NOMO-1 treated with DMSO at 0.1 percent for 48 hours (cell line): Measurements from ENCODE around the gene THBS2.
"Not testable (repeated sequence)": the region's sequence is repeated elsewhere in the genome, so short reads cannot be mapped to it uniquely, and the experiment has no call there.

Experiments
- DNase-seq: peaks from one replicate; lab custom pipeline; 2025; ENCODE audit not compliant: unreplicated experiment; lab: John Stamatoyannopoulos, UW

Gene THBS2

DNA sequence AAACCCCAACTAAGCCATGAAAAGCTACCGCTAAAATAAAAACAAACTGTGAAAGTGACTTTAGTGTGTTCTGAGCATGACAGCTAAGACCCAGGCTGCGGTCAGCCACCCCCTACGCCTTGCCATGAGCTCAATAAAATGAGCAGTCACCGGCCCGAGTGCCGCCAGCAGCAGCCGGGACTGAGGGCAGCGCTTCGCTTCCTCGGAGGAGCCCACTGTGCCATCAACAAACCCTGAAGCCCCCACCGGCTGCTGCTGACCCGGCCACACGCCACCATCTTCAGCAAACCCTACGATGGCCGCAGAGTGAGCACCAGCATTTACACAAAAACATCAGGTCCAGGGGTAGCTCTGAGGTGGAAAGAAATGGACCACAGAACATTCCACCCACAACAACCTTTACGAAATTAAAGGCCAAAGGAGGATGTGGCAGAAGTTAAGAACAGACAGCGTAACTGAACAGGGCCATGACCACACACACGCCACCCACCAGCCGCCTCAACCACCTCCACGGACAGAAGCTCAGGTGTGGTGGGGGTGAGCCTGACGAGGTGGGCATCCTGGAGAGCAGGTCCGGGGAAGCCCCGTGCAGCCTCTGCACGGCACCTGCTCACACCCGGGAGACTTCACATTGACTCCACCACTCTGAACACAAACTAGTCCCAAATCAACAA lies 67.0 kb downstream of the THBS2 start:
- DNase-seq, result no peak

DNA sequence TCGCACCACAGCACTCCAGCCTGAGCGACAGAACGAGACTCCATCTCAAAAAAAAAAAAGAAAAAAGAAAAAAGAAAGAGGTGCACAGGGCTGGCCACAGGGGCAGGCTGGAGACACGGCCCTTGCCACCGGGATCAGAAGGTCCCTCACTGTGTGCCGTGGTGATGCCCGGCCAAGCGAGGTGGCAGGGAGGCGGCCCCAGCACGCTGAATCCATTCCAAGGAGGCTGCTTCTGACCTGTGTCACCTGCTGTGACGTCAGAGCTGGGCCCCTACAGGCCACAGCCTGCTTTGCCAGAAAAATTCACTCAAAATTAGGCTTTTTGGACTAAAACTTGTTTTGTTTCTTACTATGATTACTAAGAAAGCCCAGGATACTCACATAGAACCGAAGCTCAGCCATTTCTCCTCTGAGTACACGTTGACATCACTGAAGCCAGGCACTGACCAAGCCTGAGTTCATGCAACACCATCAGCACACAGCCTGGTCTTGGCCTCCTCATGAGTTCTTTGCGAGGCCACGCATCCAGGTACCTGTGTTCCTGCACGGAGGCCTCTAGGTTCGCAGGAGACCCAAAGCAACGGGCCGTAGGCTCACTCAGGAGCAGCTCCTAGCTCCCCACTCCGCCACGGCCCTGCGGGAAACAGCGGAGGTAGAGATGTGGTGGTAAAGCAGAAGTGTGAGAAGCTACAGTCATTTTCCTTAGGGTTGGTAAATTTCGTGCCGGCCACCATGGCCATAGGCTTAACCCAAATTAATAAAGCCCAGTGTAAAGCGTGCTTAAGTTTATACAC lies 67.8 kb downstream of the THBS2 start:
- no peak for DNase-seq

DNA sequence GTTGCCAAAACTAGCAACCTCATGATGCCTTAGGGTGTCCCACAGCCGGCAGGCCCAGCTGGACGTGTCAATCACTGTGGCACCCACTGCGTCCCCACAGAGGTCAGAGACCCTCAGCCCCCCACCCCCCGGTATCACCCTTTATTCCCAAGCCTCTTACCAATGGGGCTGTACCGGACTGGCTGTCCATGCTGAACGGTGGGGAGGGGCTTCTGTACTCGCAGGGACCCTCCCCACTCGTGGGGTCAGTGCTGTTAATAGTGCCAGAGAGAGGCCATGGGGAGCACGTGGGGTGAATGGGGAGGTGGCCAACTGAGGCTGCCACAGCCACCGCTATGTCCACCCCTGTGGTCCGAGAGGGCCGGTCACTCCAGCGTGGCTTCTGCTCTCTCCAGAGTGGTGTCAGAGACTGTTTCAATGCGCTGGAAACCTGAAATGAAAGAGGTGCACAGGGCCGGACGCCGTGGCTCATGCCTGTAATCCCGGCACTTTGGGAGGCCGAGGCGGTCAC lies 68.6 kb downstream of the THBS2 start:
- no peak for DNase-seq

DNA sequence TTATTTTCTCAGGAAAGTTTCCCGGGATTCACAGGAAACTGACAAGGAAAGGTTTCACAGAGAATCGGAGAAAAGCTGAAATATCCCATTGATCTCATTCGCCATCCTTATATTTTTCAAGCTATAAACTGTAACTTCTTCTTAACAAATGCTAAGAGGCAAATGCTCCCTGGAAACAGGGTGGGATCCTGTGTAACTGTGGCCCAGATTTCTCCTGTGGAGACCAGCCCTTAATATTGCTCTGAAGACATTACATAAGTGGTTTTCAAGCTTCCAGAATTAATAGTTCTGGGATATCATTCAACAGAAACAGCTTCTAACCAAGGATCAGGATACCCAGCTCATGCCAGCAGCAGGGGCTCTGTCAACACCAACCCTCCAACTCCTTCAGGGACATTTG lies 69.2 kb downstream of the THBS2 start:
- no peak for DNase-seq

DNA sequence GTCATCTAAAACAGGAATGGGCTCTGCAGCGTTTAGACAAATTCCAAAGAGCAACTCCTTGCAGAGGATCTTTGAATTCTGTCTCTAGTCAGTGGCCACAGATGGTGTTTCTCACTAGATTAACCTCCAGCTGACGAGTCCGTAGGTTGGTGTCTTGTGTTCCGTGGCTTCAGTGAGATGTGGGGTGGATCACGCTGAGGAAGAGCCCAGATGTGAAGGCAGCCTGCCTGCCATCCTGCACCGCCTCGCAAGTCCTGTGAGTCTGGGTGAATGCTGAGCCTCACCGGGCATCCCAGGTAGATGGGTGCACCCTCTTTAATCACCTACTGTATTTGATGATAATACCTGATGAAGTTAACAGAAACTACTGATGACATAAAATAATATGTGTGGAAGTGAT lies 70.4 kb downstream of the THBS2 start:
- no peak for DNase-seq

DNA sequence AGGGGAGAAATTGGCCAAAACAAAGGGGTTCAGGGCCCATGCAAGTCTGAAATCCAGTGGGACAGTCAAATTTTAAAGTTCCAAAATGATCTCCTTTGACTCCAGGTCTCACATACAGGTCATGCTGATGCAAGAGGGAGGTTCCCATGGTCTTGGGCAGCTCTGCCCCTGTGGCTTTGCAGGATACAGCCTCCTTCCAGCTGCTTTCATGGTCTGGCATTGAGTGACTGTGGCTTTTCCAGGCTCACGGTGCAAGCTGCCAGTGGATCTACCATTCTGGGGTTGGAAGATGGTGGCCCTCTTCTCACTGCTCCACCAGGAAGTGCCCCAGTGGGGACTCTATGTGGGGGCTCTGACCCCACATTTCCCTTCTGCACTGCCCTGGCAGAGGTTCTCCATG lies 73.8 kb downstream of the THBS2 start:
- DNase-seq, result not testable (repeated sequence)

DNA sequence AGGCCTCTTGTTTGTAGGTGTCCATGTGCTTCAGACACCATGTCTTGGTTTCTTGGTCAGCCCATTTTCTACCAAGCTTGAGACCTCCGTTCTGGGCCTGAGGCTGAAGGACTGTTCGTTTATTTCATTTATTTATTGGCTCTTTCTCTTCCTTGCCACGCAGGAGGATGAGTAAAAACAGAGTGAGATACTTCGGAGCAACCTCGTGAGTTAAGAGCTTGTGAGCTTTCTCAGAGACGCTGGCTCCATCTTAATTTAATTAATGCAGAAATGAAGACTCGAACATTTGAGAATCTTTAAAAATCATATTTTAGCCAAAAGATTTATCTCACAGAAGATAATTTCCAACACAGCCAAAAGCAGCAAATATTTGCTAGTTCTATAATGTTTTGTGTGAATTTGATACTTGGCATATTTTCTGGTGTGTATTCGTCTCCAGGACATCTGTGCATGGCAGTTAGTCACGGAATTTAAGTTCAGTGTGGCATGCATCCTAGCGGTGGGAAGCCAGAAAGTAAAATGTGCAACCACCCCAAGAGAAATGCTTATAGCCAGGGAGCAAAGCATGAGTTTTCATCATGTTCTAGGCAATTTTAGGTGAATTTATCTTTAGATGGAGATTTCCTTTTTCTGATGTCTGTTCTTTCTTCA lies 76.0 kb downstream of the THBS2 start:
- no peak for DNase-seq

DNA sequence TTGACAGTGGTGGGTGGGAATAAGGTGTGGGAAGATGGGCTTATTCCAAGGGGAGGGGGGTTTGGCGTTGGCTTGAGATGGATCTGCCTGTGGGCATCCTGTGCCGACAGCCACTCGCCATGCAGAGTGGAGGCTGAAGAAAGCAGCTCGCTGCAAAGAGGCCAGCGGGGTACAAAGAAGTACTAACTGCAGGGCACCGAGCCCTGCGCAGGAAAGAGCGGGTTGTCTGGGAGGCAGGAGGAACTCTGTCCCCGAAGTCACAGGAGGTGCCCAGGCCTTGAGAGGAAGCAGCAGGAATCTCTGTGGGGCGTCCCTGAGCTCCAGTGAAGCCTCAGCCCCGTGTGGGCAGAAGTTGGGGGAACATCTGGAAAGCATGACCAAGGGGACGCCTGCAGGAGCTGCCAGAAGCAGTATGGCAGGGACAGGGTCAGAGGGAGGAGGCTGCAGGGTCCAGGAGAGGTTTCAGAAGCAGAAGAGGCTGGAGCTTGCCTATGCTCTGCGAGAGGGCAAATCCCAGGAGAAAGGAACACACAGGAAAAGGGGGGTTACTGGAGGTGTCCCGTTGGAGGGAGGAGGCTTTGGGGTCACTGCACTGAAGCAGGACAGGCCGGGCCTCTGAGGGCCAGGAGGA lies 77.2 kb downstream of the THBS2 start:
- DNase-seq, result no peak

DNA sequence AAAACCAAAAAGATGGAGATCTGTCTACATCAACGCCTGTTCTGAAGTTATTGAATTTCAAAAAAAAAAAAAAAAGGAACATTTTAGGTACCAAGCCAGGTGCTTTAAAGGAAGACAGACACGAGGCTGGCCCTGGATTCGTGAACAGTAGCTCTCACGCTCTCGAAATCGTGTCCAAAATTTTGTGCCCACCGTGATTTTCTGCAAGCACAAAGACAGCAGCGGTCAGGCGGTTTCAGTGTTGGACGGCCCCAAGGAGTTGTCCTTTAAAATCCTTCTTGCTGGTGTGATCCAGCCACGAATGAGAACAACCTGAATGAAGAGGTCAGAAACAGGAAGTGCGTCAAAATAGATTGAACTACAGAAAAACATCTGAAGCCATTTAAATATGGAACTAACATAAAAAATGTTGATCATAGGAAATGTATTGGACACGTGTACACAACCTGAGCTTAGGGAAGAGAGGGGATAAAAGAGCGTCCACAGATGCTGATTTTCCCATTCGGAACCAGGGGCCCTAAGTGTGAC lies 78.2 kb downstream of the THBS2 start:
- no peak for DNase-seq

DNA sequence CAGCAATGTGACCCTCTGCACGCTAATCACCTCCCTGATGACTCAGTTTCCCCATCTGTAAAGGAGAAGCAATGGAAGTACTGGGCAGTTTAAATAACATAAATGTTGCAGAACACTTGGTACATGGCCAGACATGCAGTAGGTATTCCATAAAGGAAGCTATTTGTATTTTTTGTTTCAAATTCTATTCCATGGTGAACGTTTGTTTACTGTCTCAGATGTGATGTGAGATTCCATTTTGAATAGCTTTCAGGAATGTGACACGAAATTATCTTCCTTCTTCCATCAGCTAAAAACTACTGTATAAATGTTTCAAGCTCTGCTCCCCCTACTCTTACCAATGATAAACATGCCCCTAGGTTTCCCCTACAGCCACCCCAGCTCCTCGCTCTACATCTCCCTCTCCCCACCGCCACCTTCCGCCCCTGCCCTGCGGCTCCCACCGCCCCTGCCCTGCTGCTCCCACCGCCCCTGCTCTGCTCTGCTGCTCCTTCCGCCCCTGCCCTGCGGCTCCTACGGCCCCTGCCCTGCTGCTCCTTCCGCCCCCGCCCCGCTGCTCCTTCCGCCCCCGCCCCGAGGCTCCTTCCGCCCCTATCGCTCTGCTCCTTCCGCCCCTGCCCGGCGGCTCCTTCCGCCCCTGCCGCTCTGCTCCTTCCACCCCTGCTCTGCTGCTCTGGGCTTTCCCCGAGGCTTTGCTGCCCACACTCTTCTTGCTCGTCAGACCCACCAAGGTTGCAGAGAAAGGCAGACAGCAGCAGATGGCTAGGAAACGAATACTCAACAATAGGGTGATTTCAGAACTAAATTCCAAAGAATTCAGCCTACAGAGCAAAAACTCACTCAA lies 78.9 kb downstream of the THBS2 start:
- no peak for DNase-seq

DNA sequence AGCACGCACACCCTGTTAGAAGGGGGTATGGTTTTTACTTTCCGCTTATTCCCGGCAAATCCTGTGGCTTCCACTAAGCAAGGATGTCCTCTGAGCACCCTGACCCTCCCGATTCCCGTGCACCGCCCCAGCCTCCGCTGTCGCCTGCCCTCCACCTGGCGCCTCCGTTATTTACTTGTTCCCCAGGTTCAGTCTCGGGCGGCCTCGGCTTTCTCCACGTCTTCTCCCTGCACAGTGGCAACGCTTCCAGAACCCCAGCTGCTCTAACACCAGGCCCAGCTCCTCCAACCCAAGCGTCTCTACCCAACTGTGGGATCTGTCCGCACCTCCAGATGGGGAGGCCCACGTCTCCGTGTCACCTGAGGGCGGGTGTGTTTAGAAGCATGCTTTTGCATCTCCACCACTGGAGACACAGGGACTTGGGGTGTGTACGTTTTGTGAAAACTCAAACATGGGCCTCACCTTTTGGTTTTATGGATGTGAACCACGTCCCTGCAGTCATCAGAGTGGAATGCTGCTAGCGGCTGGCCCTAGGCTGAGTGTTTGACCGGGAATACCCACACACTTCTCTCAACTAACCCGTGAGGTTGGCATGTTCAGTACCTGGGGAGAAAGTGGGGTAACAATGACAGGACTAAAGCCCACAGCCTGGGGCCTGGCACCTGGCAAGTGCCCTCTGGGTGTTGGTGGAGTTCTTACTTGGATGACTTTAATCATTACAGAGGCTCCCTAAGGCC lies 79.9 kb downstream of the THBS2 start:
- no peak for DNase-seq

DNA sequence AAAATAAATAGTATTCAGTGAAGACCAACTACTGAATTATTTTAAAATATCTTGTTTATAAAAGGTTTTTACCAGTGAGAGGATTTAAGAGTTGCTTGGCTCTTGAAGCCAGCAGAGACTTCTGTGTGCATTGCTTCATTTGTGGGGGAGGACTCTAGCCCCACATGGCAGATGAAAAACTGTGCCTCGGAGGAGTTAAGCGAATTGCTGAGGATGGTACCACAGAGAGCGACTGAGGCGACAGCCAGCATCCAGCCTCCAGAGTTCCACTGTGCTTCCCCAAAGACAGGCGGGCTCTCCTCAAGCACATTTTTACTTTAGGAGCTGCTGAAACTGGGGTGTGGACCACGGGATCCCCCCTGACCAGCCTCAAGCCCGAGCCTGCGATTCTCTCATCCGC lies 80.7 kb downstream of the THBS2 start:
- DNase-seq, result no peak

DNA sequence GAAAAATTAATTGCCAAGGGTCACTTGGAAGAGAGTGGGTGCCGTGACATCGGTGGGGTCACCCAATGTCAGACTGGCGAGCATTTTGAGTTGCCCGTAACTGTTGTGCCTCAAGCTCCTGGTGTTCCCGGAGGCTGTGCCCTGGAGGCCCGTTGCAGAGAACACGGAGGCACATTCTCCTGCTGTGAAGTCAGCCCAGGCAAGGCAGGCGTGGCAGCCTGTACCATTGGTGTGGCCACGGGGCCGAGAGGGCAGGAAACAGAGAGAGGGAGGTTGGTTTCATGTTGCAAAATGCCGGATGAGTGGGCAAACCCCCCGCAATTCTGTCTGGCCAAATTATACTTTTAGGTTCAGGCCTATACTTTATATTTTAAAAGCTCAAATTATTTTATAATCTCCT lies 81.2 kb downstream of the THBS2 start:
- DNase-seq, result no peak

DNA sequence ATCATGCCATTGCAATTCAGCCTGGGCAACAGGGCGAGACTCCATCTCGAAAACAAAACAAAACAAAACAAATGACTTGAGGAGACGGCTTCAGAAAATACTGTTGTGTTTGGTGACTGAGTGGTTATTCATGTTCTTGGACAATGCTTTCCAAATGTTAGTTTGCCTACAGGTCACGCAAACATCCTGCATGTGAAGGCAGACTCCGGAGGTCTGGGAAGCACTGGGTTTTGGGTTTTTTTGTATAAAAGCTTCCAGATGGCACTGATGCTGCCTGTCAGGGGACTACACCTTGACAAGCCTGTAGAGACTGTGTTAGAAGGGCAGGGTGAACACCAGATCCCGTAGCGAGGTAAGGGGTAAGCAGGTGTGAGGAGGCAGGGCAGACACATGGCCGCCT lies 81.7 kb downstream of the THBS2 start:
- no peak for DNase-seq

DNA sequence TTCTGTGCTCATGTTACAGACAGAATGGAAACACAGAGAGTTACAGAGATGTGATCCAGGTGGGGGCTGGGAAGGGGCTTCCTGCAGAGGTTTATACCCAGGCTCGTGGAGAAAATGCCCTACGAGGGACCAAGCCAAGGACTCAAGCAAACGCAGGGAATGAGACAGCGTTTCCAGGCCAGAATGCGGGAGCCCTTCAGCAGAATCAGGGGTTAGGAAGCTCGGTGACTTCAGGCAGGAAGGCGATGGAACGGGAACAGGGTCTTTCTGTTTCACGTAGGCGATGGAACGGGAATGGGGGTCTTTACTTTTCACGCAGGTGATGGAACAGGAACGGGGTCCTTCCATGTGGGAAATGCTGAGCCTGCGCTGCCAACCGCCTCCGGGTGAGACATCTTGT lies 82.6 kb downstream of the THBS2 start:
- DNase-seq, result no peak

DNA sequence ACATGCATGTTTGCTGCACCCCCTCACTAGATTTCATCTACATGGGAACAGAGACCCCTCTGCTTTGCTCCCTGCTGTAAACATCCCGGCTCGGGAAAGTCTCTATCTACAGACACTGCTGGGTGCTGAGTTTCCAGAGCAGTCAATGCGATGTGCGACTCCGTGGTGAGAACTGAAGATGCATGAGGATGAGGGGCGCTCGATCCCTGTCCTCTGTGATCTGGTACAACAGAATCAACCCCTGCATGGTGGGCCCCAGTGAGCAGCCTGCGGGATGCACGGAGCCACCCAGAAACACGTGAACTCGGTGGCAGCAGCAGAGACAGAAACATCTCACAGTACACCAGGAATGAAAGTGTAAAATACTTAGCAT lies 83.1 kb downstream of the THBS2 start:
- no peak for DNase-seq

DNA sequence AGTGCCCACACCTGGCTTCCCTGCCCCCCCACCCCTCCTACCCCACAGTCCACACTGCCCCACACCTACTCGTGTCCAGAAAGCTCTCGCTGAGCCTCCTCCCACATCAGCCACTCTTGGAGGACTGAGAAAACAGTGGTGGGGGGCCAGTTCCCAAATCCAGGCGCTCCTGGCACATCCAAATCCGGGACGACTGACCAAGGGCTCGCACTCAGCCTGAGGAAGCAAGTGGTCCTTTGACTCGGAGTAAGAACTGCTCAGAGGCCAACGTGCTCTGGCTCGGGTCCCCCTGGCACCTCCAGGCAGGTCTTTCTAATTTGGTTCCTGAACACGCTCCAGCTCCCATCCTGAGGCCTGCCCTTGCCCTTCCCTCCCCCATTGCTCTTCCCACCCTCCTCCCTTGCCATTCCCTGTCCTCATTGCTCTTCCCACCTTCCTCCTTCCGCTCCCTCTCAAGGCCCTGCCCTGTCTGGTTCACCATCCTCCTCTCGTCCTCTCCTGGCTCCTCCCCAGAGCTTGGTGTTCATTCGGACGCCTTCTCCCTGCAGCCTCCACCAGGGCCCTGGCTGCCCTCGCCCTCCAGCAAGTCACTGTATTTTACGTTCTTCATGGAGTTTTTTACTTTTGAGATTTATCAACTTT lies 83.6 kb downstream of the THBS2 start:
- DNase-seq, result no peak

DNA sequence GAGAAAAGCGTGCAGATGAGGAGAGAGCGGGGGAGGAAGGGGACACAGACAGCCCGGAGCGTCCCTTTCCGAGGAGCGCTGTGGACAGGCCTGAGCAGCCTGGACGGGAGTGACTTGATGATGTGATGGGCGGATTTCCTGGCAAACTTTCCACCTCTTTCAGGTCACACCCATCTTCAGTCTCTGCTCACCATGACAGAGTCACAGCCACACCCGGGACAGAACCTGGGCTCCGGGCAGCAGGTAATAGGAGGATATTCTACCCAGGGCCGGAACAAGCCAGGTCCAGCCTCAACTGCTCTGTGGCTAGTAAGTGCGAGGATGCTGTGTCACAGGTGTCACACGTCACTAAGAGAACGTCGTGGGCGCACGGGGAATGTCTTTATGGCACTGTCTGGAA lies 84.3 kb downstream of the THBS2 start:
- DNase-seq, result no peak

DNA sequence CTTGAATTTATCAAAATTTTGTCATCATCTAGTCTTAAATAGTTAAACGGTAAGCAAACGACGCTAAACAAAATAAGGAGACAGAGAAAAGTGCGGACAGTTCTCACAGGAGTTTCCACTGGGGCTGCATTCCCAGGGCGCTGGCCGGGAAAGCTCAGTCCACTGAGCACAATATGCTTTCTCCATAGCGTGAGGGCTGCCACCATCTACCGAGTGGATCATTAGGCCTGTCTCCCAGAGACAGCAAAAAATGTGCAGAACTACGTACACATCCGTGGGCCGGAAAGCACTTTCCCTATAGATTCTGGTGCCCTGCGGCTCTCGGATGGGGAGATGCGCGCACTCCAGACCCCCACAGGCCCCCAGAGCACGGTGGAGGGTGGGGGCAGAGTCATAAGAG lies 84.9 kb downstream of the THBS2 start:
- DNase-seq, result no peak

DNA sequence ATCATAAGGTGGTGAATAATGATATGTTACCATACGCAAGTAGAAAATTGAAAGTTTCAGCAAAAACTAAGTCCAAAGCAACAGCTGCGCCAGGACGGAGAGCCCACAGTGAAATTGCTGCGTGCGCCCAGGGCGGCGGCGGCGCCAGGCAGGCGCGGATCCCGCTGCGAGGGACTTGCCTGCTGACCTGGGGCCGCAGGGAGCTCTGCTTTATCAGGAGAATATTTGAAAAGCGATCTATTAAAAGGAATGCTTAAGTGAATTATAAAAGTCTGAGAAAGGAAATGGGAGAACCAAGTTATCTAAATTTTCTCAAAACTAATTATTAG lies 85.4 kb downstream of the THBS2 start:
- no peak for DNase-seq
